Effector memory CD8-positive, alpha-beta T cell (primary cell): ENCODE data around the gene CDK14.

Source experiments
- ATAC-seq: fragments of 150-1000 bp; cut with Tn5 transposase; replicated peaks from 2 replicates; pipeline ENCODE4 v1.10.0; 2021; ENCODE audit warnings: mild to moderate bottlenecking, moderate library complexity
- DNase-seq, 3 experiments: peaks; one replicate each; pipeline ENCODE4 v3.0.0; 2021
- H3K27ac Mint-ChIP-seq, 2 donors: one replicate each; pipeline ENCODE4 v1.8.0; 2022; ENCODE audit warnings: mild to moderate bottlenecking in 2 of 2, mixed read lengths in 2 of 2, moderate library complexity in 2 of 2
- H3K27me3 Mint-ChIP-seq, 2 donors: one replicate each; pipeline ENCODE4 v1.8.0; 2022; ENCODE audit warnings: mixed read lengths in 2 of 2
- H3K36me3 Mint-ChIP-seq: one replicate; pipeline ENCODE4 v1.8.0; 2022; ENCODE audit warnings: mild to moderate bottlenecking, moderate library complexity, mixed read lengths; ENCODE audit not compliant: insufficient read depth
- H3K4me1 Mint-ChIP-seq, 2 donors: one replicate each; pipeline ENCODE4 v1.8.0; 2022; ENCODE audit warnings: low read depth in 2 of 2, mixed read lengths in 2 of 2
- H3K4me3 Mint-ChIP-seq, 2 donors: one replicate each; pipeline ENCODE4 v1.8.0; 2022; ENCODE audit warnings: mild to moderate bottlenecking in 2 of 2, mixed read lengths in 2 of 2, moderate library complexity in 2 of 2
- H3K9me3 Mint-ChIP-seq, 2 donors: one replicate each; pipeline ENCODE4 v1.8.0; 2022; ENCODE audit warnings: mixed read lengths in 2 of 2

Gene CDK14

GRCh38 chr7:90603346-90603745 is 7.2 kb downstream of the CDK14 start:
- H3K4me3 Mint-ChIP-seq, result no peak overlapping the region
- ATAC-seq, result no peak
- no peaks in the 10 kb centered on the region for H3K4me1 Mint-ChIP-seq

DNA sequence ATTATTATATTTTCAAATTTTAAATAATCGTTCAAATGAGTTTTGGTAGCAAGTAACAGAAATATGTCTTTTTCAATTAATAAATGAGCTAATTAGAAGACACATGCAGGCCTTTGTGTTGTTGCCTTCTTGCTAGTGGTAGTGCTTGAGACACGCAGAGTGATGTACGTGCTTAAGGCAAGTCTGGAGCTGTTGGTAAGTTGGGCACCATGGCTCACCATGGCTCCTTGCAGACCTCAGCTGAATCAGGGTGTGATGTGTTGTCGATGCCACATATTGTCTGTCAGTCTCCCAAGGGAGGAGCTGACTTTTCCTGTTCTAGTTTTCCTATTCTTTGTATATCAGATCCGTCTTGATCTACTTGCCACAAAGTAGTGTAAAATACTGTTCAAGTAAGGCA is 8.3 kb downstream of the CDK14 start:
- peaks cover 0 to under 1% of the 10 kb centered on the region in 2 donors for H3K9me3 Mint-ChIP-seq

More at GRCh38 chr7:90603346-90603745, 7.2 kb downstream of the CDK14 start:
- Mint-ChIP-seq H3K27me3 (peaks cover 11 to 23% of the 10 kb centered on the region in 2 donors), H3K36me3 (no peaks in the 10 kb centered on the region), H3K27ac (no peak overlapping the region), H3K9me3 (peaks cover 0 to 1% of the 10 kb centered on the region in 2 donors)
- DNase-seq, result no peak

DNA sequence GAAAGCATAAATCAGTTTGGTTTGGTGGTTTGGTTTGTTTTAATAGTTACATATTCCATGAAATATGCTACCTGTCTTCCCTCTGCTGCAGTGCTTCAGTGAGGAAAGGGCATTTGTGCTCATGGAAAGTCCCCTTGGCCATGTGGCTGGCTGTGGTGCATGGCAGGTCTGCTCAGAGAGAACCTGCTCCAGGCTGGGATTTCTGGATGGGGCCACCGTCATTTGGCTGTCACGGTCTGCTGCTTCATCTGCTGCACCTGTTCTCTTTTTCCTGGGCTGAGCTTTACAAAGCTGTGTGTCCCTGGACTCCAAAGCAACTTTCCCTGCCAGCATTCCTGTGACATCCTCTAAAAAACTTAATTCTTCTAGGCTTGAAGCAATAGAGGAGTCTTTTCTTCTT is 8.9 kb downstream of the CDK14 start:
- Mint-ChIP-seq H3K36me3 (no peaks in the 10 kb centered on the region), H3K9me3 (no peaks in the 10 kb centered on the region), H3K27ac (no peak overlapping the region), H3K4me3 (no peak overlapping the region), H3K4me1 (no peaks in the 10 kb centered on the region), H3K27me3 (peaks cover 0 to 14% of the 10 kb centered on the region in 2 donors)
- ATAC-seq (no peak), DNase-seq (no peak)

More for the DNA sequence above, 8.3 kb downstream of the CDK14 start:
- H3K36me3 Mint-ChIP-seq, result no peaks in the 10 kb centered on the region
- peaks cover 4 to 17% of the 10 kb centered on the region in 2 donors for H3K27me3 Mint-ChIP-seq
- no peaks in the 10 kb centered on the region for H3K4me1 Mint-ChIP-seq
- ATAC-seq (no peak), DNase-seq (no peak)
- no peak overlapping the region for H3K27ac Mint-ChIP-seq
- H3K4me3 Mint-ChIP-seq, result no peak overlapping the region

DNA sequence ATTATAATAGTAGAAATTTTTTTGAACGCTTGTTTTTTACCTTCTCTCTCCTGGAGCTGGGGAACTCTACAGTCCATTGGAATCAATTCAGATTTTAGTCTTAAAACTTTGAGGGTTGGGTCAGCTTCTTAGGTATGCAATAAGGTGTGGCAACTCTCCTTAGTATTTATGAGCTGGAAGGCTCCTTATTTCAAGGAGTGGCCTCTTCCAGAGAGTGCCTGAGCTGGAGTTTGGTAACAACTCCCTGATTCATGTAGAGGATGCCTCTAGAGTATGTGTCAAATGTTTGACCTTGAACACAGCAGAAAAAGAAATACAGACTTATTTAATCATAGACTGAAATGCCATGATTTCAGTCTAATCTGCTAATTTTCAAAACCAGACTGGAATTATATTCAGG is 11.1 kb downstream of the CDK14 start:
- H3K9me3 Mint-ChIP-seq, result peaks cover 0 to 11% of the 10 kb centered on the region in 2 donors
- no peaks in the 10 kb centered on the region for H3K27me3 Mint-ChIP-seq
- no peak for ATAC-seq
- no peak for DNase-seq
- H3K4me3 Mint-ChIP-seq, result no peak overlapping the region
- no peaks in the 10 kb centered on the region for H3K4me1 Mint-ChIP-seq
- H3K27ac Mint-ChIP-seq, result no peak overlapping the region
- no peaks in the 10 kb centered on the region for H3K36me3 Mint-ChIP-seq

DNA sequence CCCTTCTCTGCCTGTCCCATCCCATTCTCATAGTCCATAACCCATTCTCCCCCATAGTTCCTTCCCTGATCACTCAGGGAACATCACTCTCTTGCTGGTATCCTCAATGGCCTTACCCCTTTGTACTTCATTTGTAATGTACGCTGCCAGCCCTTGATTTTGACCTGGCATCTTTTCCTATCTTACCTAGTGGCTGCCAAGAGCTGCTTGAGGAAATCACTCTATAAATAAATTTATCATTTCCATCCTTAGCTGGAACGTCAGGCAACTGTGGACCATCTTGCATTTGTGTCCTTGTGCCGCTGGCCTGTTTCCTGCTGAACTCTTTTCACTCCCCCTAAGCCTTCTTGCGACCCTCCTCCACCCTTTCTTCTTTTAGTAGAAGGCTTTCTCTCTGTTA is 14.0 kb downstream of the CDK14 start:
- Mint-ChIP-seq H3K27me3 (no peaks in the 10 kb centered on the region), H3K4me3 (no peak overlapping the region), H3K27ac (no peak overlapping the region), H3K4me1 (no peaks in the 10 kb centered on the region), H3K36me3 (no peaks in the 10 kb centered on the region), H3K9me3 (peaks cover 0 to 11% of the 10 kb centered on the region in 2 donors)
- DNase-seq, result no peak
- ATAC-seq, result no peak

DNA sequence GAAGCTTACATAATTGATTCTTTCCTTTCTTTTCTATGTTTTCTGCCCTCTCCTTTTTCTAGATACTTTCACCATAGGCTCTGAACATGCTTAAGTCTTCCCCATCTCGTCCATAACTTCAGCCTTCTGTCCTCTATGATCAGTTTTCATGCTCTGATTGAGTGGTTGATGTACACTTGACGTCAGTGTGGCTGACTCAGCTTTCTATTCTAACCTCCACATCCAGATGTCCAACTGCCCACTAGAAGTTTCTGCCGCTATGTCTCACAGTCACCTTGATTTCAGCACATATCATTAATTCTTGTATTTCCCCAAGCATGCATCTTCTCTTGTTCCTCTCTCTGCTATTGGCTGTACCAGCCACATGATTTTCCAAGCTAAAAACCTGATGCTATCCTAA is 15.0 kb downstream of the CDK14 start:
- no peaks in the 10 kb centered on the region for H3K36me3 Mint-ChIP-seq

GRCh38 chr7:90613088-90613498 is 17.0 kb downstream of the CDK14 start:
- Mint-ChIP-seq H3K27ac (no peak overlapping the region), H3K9me3 (peaks cover 0 to 11% of the 10 kb centered on the region in 2 donors), H3K4me1 (no peaks in the 10 kb centered on the region), H3K27me3 (no peaks in the 10 kb centered on the region), H3K36me3 (no peaks in the 10 kb centered on the region), H3K4me3 (no peak overlapping the region)
- ATAC-seq (no peak), DNase-seq (no peak)

More for the DNA sequence above, 15.0 kb downstream of the CDK14 start:
- H3K9me3 Mint-ChIP-seq, result peaks cover 0 to 11% of the 10 kb centered on the region in 2 donors
- no peak for ATAC-seq
- no peaks in the 10 kb centered on the region for H3K27me3 Mint-ChIP-seq
- H3K27ac Mint-ChIP-seq, result no peak overlapping the region
- DNase-seq, result no peak
- no peaks in the 10 kb centered on the region for H3K4me1 Mint-ChIP-seq
- no peak overlapping the region for H3K4me3 Mint-ChIP-seq

GRCh38 chr7:90617442-90617841 is 21.3 kb downstream of the CDK14 start:
- DNase-seq (no peak), ATAC-seq (no peak)
- Mint-ChIP-seq H3K27ac (no peak overlapping the region), H3K27me3 (no peaks in the 10 kb centered on the region), H3K4me3 (no peak overlapping the region), H3K4me1 (no peaks in the 10 kb centered on the region), H3K36me3 (no peaks in the 10 kb centered on the region), H3K9me3 (no peaks in the 10 kb centered on the region)

DNA sequence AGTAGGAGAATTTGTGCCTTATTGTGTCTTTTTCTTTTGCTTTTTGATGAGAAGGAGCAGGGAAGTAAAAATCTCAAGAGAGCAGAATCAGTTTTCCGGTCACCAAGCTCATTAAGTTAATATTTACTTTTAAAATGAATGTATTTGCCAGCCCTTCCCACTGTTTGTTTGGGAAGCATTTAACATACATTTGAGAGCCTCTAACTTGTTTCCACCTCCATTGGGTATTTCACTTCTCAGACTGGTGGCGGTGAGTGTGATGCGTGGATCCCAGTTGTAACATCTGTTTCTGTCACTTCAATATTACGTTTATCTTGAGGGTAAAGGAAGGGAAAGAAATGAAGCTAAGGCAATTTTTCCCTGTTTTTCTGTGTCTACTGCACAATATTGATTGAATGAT is 22.8 kb downstream of the CDK14 start:
- H3K36me3 Mint-ChIP-seq, result no peaks in the 10 kb centered on the region
- no peaks in the 10 kb centered on the region for H3K27me3 Mint-ChIP-seq
- no peaks in the 10 kb centered on the region for H3K9me3 Mint-ChIP-seq
- DNase-seq (no peak), ATAC-seq (no peak)
- no peak overlapping the region for H3K27ac Mint-ChIP-seq
- no peak overlapping the region for H3K4me3 Mint-ChIP-seq
- H3K4me1 Mint-ChIP-seq, result no peaks in the 10 kb centered on the region

DNA sequence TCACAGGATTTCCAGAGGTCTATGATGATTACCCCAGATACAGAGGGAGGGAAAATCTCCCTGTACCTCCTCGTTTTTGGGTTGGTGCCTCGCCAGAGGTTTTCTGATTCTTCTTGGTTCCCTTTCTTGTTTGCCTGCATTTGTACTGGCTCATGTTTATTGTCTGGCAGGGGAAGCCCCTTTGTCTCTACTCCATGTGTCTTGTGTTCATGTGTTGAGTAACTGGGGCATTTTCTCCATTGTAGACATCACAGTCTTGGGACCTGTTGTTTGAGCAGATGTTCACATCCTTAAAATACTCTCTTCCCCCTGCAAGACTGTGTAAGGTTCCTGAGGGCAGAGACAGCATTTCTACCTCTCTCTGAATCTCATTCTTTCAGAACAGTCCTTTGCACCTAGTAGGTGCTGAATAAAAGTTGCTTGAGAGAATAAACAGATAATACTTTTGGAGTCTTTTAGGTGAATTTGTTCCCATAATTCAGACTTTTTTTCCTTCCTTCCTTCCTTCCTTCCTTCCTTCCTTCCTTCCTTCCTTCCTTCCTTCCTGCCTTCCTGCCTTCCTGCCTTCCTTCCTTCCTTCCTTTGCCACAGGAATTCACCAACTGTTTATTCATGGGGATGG is 25.1 kb downstream of the CDK14 start:
- H3K27me3 Mint-ChIP-seq, result no peaks in the 10 kb centered on the region
- DNase-seq (no peak), ATAC-seq (no peak)
- no peaks in the 10 kb centered on the region for H3K36me3 Mint-ChIP-seq
- H3K4me1 Mint-ChIP-seq, result no peaks in the 10 kb centered on the region
- no peaks in the 10 kb centered on the region for H3K9me3 Mint-ChIP-seq
- no peak overlapping the region for H3K4me3 Mint-ChIP-seq
- no peak overlapping the region for H3K27ac Mint-ChIP-seq

- no peaks in the 10 kb centered on the region for H3K27me3 Mint-ChIP-seq
- H3K4me1 Mint-ChIP-seq, result no peaks in the 10 kb centered on the region
- no peaks in the 10 kb centered on the region for H3K36me3 Mint-ChIP-seq
- DNase-seq (no peak), ATAC-seq (no peak)
- no peak overlapping the region for H3K4me3 Mint-ChIP-seq
- no peaks in the 10 kb centered on the region for H3K9me3 Mint-ChIP-seq
- H3K27ac Mint-ChIP-seq, result no peak overlapping the region
Measured at GRCh38 chr7:90621747-90622140, 25.6 kb downstream of the CDK14 start.

GRCh38 chr7:90622670-90623069 is 26.5 kb downstream of the CDK14 start:
- Mint-ChIP-seq H3K27ac (no peak overlapping the region), H3K4me1 (no peaks in the 10 kb centered on the region), H3K36me3 (no peaks in the 10 kb centered on the region), H3K9me3 (no peaks in the 10 kb centered on the region), H3K4me3 (no peak overlapping the region), H3K27me3 (no peaks in the 10 kb centered on the region)
- no peak for ATAC-seq
- no peak for DNase-seq

GRCh38 chr7:90624225-90624911 is 28.2 kb downstream of the CDK14 start:
- Mint-ChIP-seq H3K4me3 (no peak overlapping the region), H3K36me3 (no peaks in the 10 kb centered on the region), H3K27ac (no peak overlapping the region), H3K4me1 (no peaks in the 10 kb centered on the region), H3K9me3 (no peaks in the 10 kb centered on the region), H3K27me3 (no peaks in the 10 kb centered on the region)
- DNase-seq (no peak), ATAC-seq (no peak)

DNA sequence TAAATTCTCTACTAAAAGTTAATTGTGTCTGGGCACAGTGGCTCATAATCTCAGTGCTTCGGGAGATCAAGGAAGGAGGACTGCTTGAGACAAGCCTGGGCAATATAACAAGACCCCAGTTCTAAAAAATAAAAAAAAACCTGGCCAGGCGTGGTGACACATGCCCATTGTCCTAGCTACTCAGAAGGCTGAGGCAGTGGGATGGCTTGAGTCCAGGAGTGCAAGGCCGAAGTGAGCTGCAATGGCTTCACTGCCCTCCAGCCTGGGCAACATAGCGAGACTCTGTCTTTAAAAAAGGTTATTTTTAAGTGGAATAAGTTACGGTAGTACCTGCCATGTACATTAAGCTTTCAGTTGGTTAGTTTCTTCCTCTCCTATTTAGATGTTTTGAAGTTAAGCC is 28.9 kb downstream of the CDK14 start:
- ATAC-seq, result no peak
- H3K36me3 Mint-ChIP-seq, result no peaks in the 10 kb centered on the region
- no peaks in the 10 kb centered on the region for H3K9me3 Mint-ChIP-seq
- no peak overlapping the region for H3K4me3 Mint-ChIP-seq
- no peaks in the 10 kb centered on the region for H3K4me1 Mint-ChIP-seq
- DNase-seq, result no peak
- no peak overlapping the region for H3K27ac Mint-ChIP-seq
- H3K27me3 Mint-ChIP-seq, result no peaks in the 10 kb centered on the region
